ENCODE data around the gene CNIH3. TPM values are rescaled to one million over a fixed set of nuclear protein-coding genes. Genes with fewer than 3 reads are reported as not detected.

CNIH3 gene
- total and polyA plus RNA-seq, 2 donors (not counting 3 experiments of a cell fraction or from before 2014, with no cell fraction given), result 1.3 to 2.5 TPM

- Histone ChIP-seq H3K4me1 (ENCODE audit: control insufficient read depth, extremely low read depth, insufficient read depth, low read length) (no peaks in the 10 kb centered on the region), H4K20me1 (replicated peaks; ENCODE audit: control insufficient read depth, extremely low read depth, insufficient read depth, low read length) (no peaks in the 10 kb centered on the region), H3K9ac (replicated peaks; ENCODE audit: extremely low read depth, insufficient read depth, low read length) (no peak overlapping the region), H3K4me2 (ENCODE audit: insufficient read depth, low read length) (no peak overlapping the region), H3K79me2 (ENCODE audit: control insufficient read depth, insufficient read depth, low read length) (no peaks in the 10 kb centered on the region), H3K4me3 (replicated peaks in 1 of 3; ENCODE audit: insufficient read depth in 1 of 3, low read depth in 1 of 3, low read length in 3 of 3) (no peak overlapping the region), H3K27ac (ENCODE audit: insufficient read depth, low read depth, low read length) (no peak overlapping the region), H3K9me1 (replicated peaks; ENCODE audit: control insufficient read depth, extremely low read depth, insufficient read depth, low read length) (no peaks in the 10 kb centered on the region), H3K27me3 (ENCODE audit: control insufficient read depth in 2 of 2, insufficient read depth in 2 of 2, low read length in 2 of 2) (no peaks in the 10 kb centered on the region), H2AFZ (ENCODE audit: low read depth, low read length) (no peak overlapping the region), H3K9me3 (replicated peaks; ENCODE audit: control insufficient read depth, insufficient read depth, low read length) (no peaks in the 10 kb centered on the region), H3K36me3 (ENCODE audit: control insufficient read depth in 2 of 2, extremely low read depth in 1 of 2, insufficient read depth in 2 of 2, low read length in 2 of 2) (no peaks in the 10 kb centered on the region)
- TF ChIP-seq FOS (IDR thresholded peaks at IDR 0.05; ENCODE audit: borderline replicate concordance, insufficient read depth, low read length) (no peak), MAX (IDR thresholded peaks at IDR 0.05; ENCODE audit: insufficient read depth, insufficient read length) (no peak), MYC (IDR thresholded peaks at IDR 0.05; ENCODE audit: low read depth, low read length) (no peak), POLR2A (IDR thresholded peaks at IDR 0.05; ENCODE audit: low read depth, low read length) (no peak), JUN (IDR thresholded peaks at IDR 0.05; ENCODE audit: borderline replicate concordance, insufficient read depth, insufficient read length, low read depth) (no peak), EZH2 (IDR thresholded peaks at IDR 0.05; ENCODE audit: borderline replicate concordance, low read depth, low read length, severe bottlenecking) (no peak), POLR2AphosphoS5 (IDR thresholded peaks at IDR 0.05; ENCODE audit: insufficient read depth, low read depth, low read length) (no peak), GATA2 (IDR thresholded peaks at IDR 0.05; ENCODE audit: insufficient read depth, insufficient read length, low read depth, low read length) (no peak), CTCF (IDR thresholded peaks at IDR 0.05; ENCODE audit: extremely low read depth in 1 of 2, insufficient read depth in 1 of 2, low read depth in 1 of 2, low read length in 2 of 2) (no peak)
- ChIA-PET CTCF (no interaction called here), POLR2A (no interaction called here)
- intact Hi-C loops (cut with micrococcal nuclease), result no loop called here
- no peak for FAIRE-seq
- no peak for DNase-seq (ENCODE audit: low read depth, low spot score)
- BruUV-seq (replicated peaks), result no TSS peak
- dilution Hi-C loops (cut with MboI; ENCODE audit: extremely low pct_ligation_motif_present, low sequenced_read_pairs), result no loop called here
Observed at GRCh38 chr1:224745924-224746323, 129.8 kb downstream of the CNIH3 start.

All from endothelial cell of umbilical vein (primary cell).